ENCODE data around the gene SPOCK1. TPM values are rescaled to one million over a fixed set of nuclear protein-coding genes. Genes with fewer than 3 reads are reported as not detected.

SPOCK1 gene
- total and polyA plus RNA-seq, 4 donors: 0.07 to 0.18 (median 0.17) TPM; not detected in 1

DNA sequence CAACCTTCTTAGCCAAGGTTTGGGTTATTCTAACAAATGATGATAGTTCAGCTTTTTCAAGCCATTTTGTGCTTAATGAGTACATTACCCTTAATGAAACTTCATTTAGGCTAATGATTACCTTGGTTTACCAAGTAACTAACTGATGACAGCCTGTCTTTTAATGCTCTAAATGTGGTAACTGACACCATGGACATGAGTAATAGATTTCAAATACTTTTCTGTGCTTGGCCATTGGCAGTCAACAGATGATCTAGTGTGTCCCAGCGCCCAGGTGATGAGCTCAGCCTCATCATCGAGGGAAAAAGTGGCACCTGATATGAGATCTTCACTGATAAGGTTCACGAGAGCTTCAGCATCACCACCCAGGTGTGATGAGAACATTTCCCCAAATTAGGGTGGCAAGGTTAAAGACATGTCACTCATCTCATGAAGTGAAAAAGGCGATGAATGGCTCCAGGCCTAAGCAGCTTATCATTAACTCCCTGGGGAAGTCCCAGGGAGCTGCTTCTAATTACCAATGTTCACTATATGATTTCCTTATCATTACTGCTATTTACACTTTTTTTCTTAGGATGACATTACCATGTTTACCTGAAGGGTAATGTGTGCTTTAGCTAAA is 296.0 kb downstream of the SPOCK1 start (continued):
- TF ChIP-seq, protein P1, sequence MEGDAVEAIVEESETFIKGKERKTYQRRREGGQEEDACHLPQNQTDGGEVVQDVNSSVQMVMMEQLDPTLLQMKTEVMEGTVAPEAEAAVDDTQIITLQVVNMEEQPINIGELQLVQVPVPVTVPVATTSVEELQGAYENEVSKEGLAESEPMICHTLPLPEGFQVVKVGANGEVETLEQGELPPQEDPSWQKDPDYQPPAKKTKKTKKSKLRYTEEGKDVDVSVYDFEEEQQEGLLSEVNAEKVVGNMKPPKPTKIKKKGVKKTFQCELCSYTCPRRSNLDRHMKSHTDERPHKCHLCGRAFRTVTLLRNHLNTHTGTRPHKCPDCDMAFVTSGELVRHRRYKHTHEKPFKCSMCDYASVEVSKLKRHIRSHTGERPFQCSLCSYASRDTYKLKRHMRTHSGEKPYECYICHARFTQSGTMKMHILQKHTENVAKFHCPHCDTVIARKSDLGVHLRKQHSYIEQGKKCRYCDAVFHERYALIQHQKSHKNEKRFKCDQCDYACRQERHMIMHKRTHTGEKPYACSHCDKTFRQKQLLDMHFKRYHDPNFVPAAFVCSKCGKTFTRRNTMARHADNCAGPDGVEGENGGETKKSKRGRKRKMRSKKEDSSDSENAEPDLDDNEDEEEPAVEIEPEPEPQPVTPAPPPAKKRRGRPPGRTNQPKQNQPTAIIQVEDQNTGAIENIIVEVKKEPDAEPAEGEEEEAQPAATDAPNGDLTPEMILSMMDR (IDR thresholded peaks at IDR 0.05; ENCODE audit: low read depth, low read length, missing input control): no peak
- TF ChIP-seq RAD21 (IDR thresholded peaks at IDR 0.05): no peak

DNA sequence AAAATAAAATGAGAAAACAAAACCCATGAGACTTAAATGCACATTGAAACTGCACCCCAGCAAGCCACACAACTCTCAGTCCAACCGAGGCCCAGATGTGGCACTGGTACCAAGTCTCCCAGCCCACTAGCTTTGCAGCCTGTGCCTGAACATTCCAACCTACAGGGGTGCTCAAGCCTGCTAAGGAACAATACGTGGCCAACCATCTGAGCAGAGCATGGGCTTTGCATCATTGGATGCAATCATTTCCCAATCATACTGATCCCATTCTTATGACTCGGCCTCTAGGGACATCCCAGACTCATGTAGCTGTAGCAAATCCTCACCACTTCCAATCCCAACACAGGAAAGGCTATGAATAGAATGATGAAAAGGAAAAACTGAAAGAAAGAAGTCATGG is 297.2 kb downstream of the SPOCK1 start:
- WGBS: 71% methylated on average over 3 of the region's 3 CpGs

DNA sequence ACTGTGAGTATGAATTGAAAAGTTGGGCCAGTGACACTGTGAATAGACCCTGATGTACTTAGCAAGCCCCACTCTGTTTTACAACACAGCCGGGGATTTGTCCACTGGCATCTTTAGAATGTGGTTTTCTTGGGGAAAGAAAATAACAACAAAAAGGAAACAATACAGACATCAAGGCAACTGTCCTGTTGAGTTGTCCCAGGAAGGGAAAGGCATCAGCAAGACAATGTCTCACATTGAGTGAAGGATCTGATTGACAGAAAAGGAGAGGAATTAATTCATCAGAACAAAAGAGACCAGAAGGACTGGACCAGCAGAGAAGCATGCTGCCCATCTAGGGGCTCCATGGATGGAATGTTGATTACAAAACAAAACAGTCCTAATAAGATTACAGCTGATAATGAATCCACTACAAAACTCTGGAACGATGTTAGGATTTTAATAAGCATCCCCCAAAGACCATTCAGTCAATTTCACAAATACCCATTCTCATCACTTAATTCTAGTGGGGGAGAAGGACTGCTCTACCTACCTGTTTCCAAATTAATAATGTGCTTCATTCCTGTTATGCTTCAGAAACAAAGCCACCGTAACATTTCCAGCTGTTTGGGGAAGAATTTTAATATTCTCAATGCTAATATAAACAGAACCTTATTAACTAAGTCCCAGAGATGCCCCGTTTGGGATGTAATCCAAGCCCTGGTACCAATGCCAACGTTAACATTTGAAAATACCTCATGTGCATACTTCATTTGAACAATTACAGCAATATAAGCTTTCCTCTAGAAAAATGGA is 298.0 kb downstream of the SPOCK1 start:
- no peaks in the 10 kb centered on the region for H3K4me1 ChIP-seq (ENCODE audit: control insufficient read depth in 4 of 4, insufficient read depth in 4 of 4, low read length in 3 of 4)
- TF ChIP-seq NR2F2 (IDR thresholded peaks at IDR 0.05): no peak
- TF ChIP-seq, protein P2, sequence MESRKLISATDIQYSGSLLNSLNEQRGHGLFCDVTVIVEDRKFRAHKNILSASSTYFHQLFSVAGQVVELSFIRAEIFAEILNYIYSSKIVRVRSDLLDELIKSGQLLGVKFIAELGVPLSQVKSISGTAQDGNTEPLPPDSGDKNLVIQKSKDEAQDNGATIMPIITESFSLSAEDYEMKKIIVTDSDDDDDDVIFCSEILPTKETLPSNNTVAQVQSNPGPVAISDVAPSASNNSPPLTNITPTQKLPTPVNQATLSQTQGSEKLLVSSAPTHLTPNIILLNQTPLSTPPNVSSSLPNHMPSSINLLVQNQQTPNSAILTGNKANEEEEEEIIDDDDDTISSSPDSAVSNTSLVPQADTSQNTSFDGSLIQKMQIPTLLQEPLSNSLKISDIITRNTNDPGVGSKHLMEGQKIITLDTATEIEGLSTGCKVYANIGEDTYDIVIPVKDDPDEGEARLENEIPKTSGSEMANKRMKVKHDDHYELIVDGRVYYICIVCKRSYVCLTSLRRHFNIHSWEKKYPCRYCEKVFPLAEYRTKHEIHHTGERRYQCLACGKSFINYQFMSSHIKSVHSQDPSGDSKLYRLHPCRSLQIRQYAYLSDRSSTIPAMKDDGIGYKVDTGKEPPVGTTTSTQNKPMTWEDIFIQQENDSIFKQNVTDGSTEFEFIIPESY (IDR thresholded peaks at IDR 0.05): no peak
- no peak for TF ChIP-seq EGR1 (IDR thresholded peaks at IDR 0.05; ENCODE audit: low read depth in 2 of 2)
- TF ChIP-seq, protein P3, sequence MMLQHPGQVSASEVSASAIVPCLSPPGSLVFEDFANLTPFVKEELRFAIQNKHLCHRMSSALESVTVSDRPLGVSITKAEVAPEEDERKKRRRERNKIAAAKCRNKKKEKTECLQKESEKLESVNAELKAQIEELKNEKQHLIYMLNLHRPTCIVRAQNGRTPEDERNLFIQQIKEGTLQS (IDR thresholded peaks at IDR 0.05): no peak
- H3K9ac ChIP-seq (ENCODE audit: low read depth in 1 of 2, low read length in 2 of 2): no peak overlapping the region
- H3K27ac ChIP-seq (ENCODE audit: low read depth in 1 of 2, low read length in 2 of 2): no peak overlapping the region
- peaks cover 0 to 3% (median 0%) of the 10 kb centered on the region in 4 donors for H3K9me3 ChIP-seq (ENCODE audit: control insufficient read depth in 4 of 4, low read length in 3 of 4)
- H3K36me3 ChIP-seq (ENCODE audit: control insufficient read depth in 4 of 4, insufficient read depth in 3 of 4, low read depth in 1 of 4, low read length in 3 of 4): no peaks in the 10 kb centered on the region
- DNase-seq (ENCODE audit: low spot score): no peak
- H3K27me3 ChIP-seq (ENCODE audit: control insufficient read depth in 4 of 4, insufficient read depth in 4 of 4, low read length in 3 of 4): no peaks in the 10 kb centered on the region
- H3K4me3 ChIP-seq (ENCODE audit: low read depth in 1 of 3, low read length in 3 of 3): no peak overlapping the region
- WGBS: 67% methylated on average over 5 of the region's 5 CpGs

More for the DNA sequence above, 297.2 kb downstream of the SPOCK1 start:
- no peak for TF ChIP-seq NR2F2 (IDR thresholded peaks at IDR 0.05)
- no peak for TF ChIP-seq SP1 (IDR thresholded peaks at IDR 0.05)
- TF ChIP-seq, protein P2 (IDR thresholded peaks at IDR 0.05): no peak
- no peak for TF ChIP-seq RXRA (IDR thresholded peaks at IDR 0.05)
- TF ChIP-seq, protein P4, sequence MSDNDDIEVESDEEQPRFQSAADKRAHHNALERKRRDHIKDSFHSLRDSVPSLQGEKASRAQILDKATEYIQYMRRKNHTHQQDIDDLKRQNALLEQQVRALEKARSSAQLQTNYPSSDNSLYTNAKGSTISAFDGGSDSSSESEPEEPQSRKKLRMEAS (IDR thresholded peaks at IDR 0.05): no peak
- TF ChIP-seq HNF4A (conservative IDR thresholded peaks at IDR 0.05): no peak
- TF ChIP-seq GABPA (IDR thresholded peaks at IDR 0.05 in 1 of 2, conservative IDR thresholded peaks at IDR 0.05 in 1 of 2): no peak
- TF ChIP-seq, protein P1 (IDR thresholded peaks at IDR 0.05; ENCODE audit: low read depth, low read length, missing input control): no peak
- TF ChIP-seq JUND (IDR thresholded peaks at IDR 0.05): no peak
- TF ChIP-seq EGR1 (IDR thresholded peaks at IDR 0.05; ENCODE audit: low read depth in 2 of 2): no peak
- no peak for TF ChIP-seq RAD21 (IDR thresholded peaks at IDR 0.05)
- no peak for TF ChIP-seq FOXA2 (IDR thresholded peaks at IDR 0.05)
- peaks cover 0 to 2% (median 0%) of the 10 kb centered on the region in 4 donors for H3K27me3 ChIP-seq (ENCODE audit: control insufficient read depth in 4 of 4, insufficient read depth in 4 of 4, low read length in 3 of 4)
- H3K9ac ChIP-seq (ENCODE audit: low read depth in 1 of 2, low read length in 2 of 2): no peak overlapping the region
- peaks cover 0 to 3% (median 0%) of the 10 kb centered on the region in 4 donors for H3K9me3 ChIP-seq (ENCODE audit: control insufficient read depth in 4 of 4, low read length in 3 of 4)
- H3K27ac ChIP-seq (ENCODE audit: low read depth in 1 of 2, low read length in 2 of 2): no peak overlapping the region
- no peak overlapping the region for H3K4me3 ChIP-seq (ENCODE audit: low read depth in 1 of 3, low read length in 3 of 3)
- no peaks in the 10 kb centered on the region for H3K36me3 ChIP-seq (ENCODE audit: control insufficient read depth in 4 of 4, insufficient read depth in 3 of 4, low read depth in 1 of 4, low read length in 3 of 4)
- no peak for DNase-seq (ENCODE audit: low spot score)
- no peaks in the 10 kb centered on the region for H3K4me1 ChIP-seq (ENCODE audit: control insufficient read depth in 4 of 4, insufficient read depth in 4 of 4, low read length in 3 of 4)
